Mucosa of descending colon (tissue), 3 donors: Measurements from ENCODE around the gene RASA1. TPM values are rescaled to one million over a fixed set of nuclear protein-coding genes. Genes with fewer than 3 reads are reported as not detected.

Experiments
- ATAC-seq: fragments of 200-7000 bp; cut with Tn5 transposase; one replicate; pipeline ENCODE4 v1.9.1; 2020; ENCODE audit warnings: mild to moderate bottlenecking, moderate library complexity
- DNase-seq, 3 donors: peaks; one replicate each; pipeline ENCODE4 v3.0.0-alpha.2; 2020
- H3K36me3 ChIP-seq: fragments of 200-600 bp; one replicate; pipeline ENCODE4 v1.8.0; 2021; ENCODE audit warnings: low read depth, mild to moderate bottlenecking
- H3K4me1 ChIP-seq: fragments of 200-600 bp; one replicate; pipeline ENCODE4 v1.8.0; 2021; ENCODE audit warnings: low read depth, mild to moderate bottlenecking
- H3K4me3 ChIP-seq: fragments of 200-600 bp; one replicate; pipeline ENCODE4 v1.8.0; 2021; ENCODE audit warnings: mild to moderate bottlenecking
- H3K9me3 ChIP-seq: fragments of 200-600 bp; one replicate; pipeline ENCODE4 v1.8.0; 2021; ENCODE audit warnings: mild to moderate bottlenecking
- intact Hi-C, 2 donors: fragments of 100-400 bp; cut with DNase I in 1 of 2; cut with micrococcal nuclease in 1 of 2; formaldehyde crosslinking; loops; one replicate each; pipeline versions ENCODE4 v1.11.0 to v1.11.1; 2022; cut with DNase I, micrococcal nuclease
- total RNA-seq, 3 donors: library from RNA; stranded (reverse); fragmentation: NEBNext Ultra II Directional in 2 of 3; extraction: Animal tissue kit (Norgen Biotek cat#: 25700) in 2 of 3; gene quantifications; one replicate each; pipeline versions ENCODE4 v1.2.1 to v1.2.4, GENCODE V29; 2021 to 2023
- TF ChIP-seq, protein P1 (sequence below): fragments of 200-600 bp; IDR thresholded peaks from one replicate; pipeline ENCODE4 v1.8.0; 2022; ENCODE audit warnings: antibody characterized with exemption, mild to moderate bottlenecking
- donor health status: DM: no; HTN: no; CAD: no; lungs with moderate emphysema.
- donor health status: DM: no; HTN: no; CAD: no.
- donor health status: DM: no; HTN: yes; CAD: no.

The RASA1 gene
- total RNA-seq, 3 donors from 2014 or later, result 25.0 to 27.0 (median 25.8) TPM

- DNase-seq, result no peak
- H3K4me1 ChIP-seq, result no peaks in the 10 kb centered on the region
- intact Hi-C loops, result no loop called here
- TF ChIP-seq, protein P1, sequence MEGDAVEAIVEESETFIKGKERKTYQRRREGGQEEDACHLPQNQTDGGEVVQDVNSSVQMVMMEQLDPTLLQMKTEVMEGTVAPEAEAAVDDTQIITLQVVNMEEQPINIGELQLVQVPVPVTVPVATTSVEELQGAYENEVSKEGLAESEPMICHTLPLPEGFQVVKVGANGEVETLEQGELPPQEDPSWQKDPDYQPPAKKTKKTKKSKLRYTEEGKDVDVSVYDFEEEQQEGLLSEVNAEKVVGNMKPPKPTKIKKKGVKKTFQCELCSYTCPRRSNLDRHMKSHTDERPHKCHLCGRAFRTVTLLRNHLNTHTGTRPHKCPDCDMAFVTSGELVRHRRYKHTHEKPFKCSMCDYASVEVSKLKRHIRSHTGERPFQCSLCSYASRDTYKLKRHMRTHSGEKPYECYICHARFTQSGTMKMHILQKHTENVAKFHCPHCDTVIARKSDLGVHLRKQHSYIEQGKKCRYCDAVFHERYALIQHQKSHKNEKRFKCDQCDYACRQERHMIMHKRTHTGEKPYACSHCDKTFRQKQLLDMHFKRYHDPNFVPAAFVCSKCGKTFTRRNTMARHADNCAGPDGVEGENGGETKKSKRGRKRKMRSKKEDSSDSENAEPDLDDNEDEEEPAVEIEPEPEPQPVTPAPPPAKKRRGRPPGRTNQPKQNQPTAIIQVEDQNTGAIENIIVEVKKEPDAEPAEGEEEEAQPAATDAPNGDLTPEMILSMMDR, result no peak
- H3K36me3 ChIP-seq, result no peaks in the 10 kb centered on the region
- H3K4me3 ChIP-seq, result no peak overlapping the region
- H3K9me3 ChIP-seq, result no peaks in the 10 kb centered on the region
- no peak for ATAC-seq
Observed at GRCh38 chr5:87242242-87242641, 25.4 kb upstream of the RASA1 start.

GRCh38 chr5:87243161-87243844, 24.4 kb upstream of the RASA1 start:
- no peaks in the 10 kb centered on the region for H3K9me3 ChIP-seq
- H3K4me3 ChIP-seq, result no peak overlapping the region
- TF ChIP-seq, protein P1, result no peak
- intact Hi-C loops, result no loop called here
- no peaks in the 10 kb centered on the region for H3K4me1 ChIP-seq
- peak; percentile 36 for ATAC-seq
- no peak for DNase-seq
- no peaks in the 10 kb centered on the region for H3K36me3 ChIP-seq

GRCh38 chr5:87245451-87245850, 22.2 kb upstream of the RASA1 start:
- H3K4me3 ChIP-seq, result no peak overlapping the region
- no peaks in the 10 kb centered on the region for H3K9me3 ChIP-seq
- H3K36me3 ChIP-seq, result no peaks in the 10 kb centered on the region
- intact Hi-C loops, result no loop called here
- no peaks in the 10 kb centered on the region for H3K4me1 ChIP-seq
- no peak for ATAC-seq
- TF ChIP-seq, protein P1, result no peak
- no peak for DNase-seq

- no peak for DNase-seq
- no peaks in the 10 kb centered on the region for H3K4me1 ChIP-seq
- no peak for ATAC-seq
- no peak overlapping the region for H3K4me3 ChIP-seq
- no peaks in the 10 kb centered on the region for H3K9me3 ChIP-seq
- TF ChIP-seq, protein P1, result no peak
- intact Hi-C loops, result no loop called here
- no peaks in the 10 kb centered on the region for H3K36me3 ChIP-seq
Observed at GRCh38 chr5:87246061-87246460, 21.6 kb upstream of the RASA1 start.

DNA sequence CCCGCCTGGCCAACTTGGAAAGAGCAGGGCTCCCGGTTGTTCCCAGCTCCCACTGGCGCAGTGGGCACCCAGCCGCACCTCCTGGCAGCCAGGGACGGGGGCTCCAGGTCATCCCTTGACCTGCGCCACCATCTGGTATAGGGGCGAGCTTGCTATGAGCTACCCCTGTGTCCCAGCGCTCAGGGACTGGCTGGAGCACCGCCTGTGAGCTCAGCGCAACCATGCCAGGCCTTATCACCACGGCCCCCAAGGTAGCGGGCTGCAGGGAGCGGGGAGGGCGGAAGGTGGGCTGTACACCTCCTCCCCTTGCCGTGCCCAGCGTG, 15.4 kb upstream of the RASA1 start:
- ATAC-seq, result no peak
- H3K4me3 ChIP-seq, result no peak overlapping the region
- H3K4me1 ChIP-seq, result no peaks in the 10 kb centered on the region
- no peaks in the 10 kb centered on the region for H3K36me3 ChIP-seq
- no peak for DNase-seq
- H3K9me3 ChIP-seq, result no peaks in the 10 kb centered on the region
- TF ChIP-seq, protein P1, result no peak
- intact Hi-C loops, result no loop called here

GRCh38 chr5:87254035-87254434, 13.6 kb upstream of the RASA1 start:
- no peak overlapping the region for H3K4me3 ChIP-seq
- intact Hi-C loops, result no loop called here
- no peaks in the 10 kb centered on the region for H3K36me3 ChIP-seq
- H3K9me3 ChIP-seq, result no peaks in the 10 kb centered on the region
- TF ChIP-seq, protein P1, result no peak
- no peaks in the 10 kb centered on the region for H3K4me1 ChIP-seq
- DNase-seq (no peak), ATAC-seq (no peak)
